Heart left ventricle (tissue), 16 donors: ENCODE data around the gene KLHL42. TPM values are rescaled to one million over a fixed set of nuclear protein-coding genes. Genes with fewer than 3 reads are reported as not detected.

ENCODE experiments used
- ATAC-seq, 4 donors: fragments of 200-7000 bp; cut with Tn5 transposase; one replicate each; pipeline ENCODE4 v1.9.1; 2020 to 2022; ENCODE audit warnings: moderate library complexity in 4 of 4, mild to moderate bottlenecking in 3 of 4, moderate number of reproducible peaks in 1 of 4
- DNase-seq, 5 donors: peaks; one replicate each; pipeline ENCODE4 v3.0.0-alpha.2; 2020
- H3K27ac ChIP-seq, 12 donors: fragments of 200-600 bp; sonication (generic) in 4 of 12; one replicate each; pipeline versions ENCODE4 v1.5.0 to v1.8.0; 2016 to 2022; ENCODE audit warnings: mild to moderate bottlenecking in 2 of 12
- H3K27me3 ChIP-seq, 9 donors: fragments of 200-600 bp; sonication (generic) in 2 of 9; one replicate each; pipeline versions ENCODE4 v1.5.1 to v1.8.0; 2016 to 2022; ENCODE audit warnings: mild to moderate bottlenecking in 3 of 9
- H3K36me3 ChIP-seq, 9 donors: fragments of 200-600 bp; sonication (generic) in 2 of 9; one replicate each; pipeline versions ENCODE4 v1.5.0 to v1.8.0; 2018 to 2022; ENCODE audit warnings: mild to moderate bottlenecking in 2 of 9
- H3K4me1 ChIP-seq, 12 donors: fragments of 200-600 bp; sonication (generic) in 4 of 12; one replicate each; pipeline versions ENCODE4 v1.5.0 to v1.8.0; 2016 to 2022; ENCODE audit warnings: mild to moderate bottlenecking in 3 of 12
- H3K4me3 ChIP-seq, 12 donors: fragments of 200-600 bp; sonication (generic) in 4 of 12; one replicate each; pipeline versions ENCODE4 v1.5.0 to v1.8.0; 2017 to 2022; ENCODE audit warnings: mild to moderate bottlenecking in 9 of 12, moderate library complexity in 4 of 12
- H3K9me3 ChIP-seq, 12 donors: fragments of 200-600 bp; sonication (generic) in 4 of 12; one replicate each; pipeline versions ENCODE4 v1.5.0 to v1.8.0; 2016 to 2022; ENCODE audit warnings: mild to moderate bottlenecking in 1 of 12
- CTCF ChIP-seq, 12 donors: fragments of 200-600 bp; sonication (generic) in 4 of 12; IDR thresholded peaks; one replicate each; pipeline versions ENCODE4 v1.5.0 to v1.8.0; 2018 to 2022; ENCODE audit warnings: antibody characterized with exemption in 12 of 12, mild to moderate bottlenecking in 5 of 12
- POLR2A ChIP-seq, 2 donors: fragments of 450-650 bp; IDR thresholded peaks; one replicate each; pipeline ENCODE4 v1.6.1; 2017; ENCODE audit warnings: antibody characterized with exemption in 2 of 2, mild to moderate bottlenecking in 2 of 2, moderate library complexity in 2 of 2
- WGBS, 4 donors: extraction: QIAGEN DNeasy Blood & Tissue Kit in 2 of 4; methylation state at CpG; one replicate each; pipeline versions ENCODE4 v1.1.5 to v1.1.7; 2013 to 2018; 5-methylcytosine and 5-hydroxymethylcytosine counted together
- intact Hi-C, 10 donors: fragments of 100-400 bp; cut with DNase I; formaldehyde crosslinking; loops; one replicate each; pipeline versions ENCODE4 v1.11.1 to v1.14.2; 2022
- polyA plus RNA-seq, 2 donors: library from polyadenylated mRNA; stranded (reverse); fragments of 200-250 nt; gene quantifications; one replicate each; pipeline ENCODE4 v1.2.3, GENCODE V29; 2013
- total RNA-seq, 9 donors: library from RNA; depleted of rRNA in 2 of 9; stranded (reverse); fragments of >200 nt in 2 of 9; fragmentation: NEBNext Ultra II Directional in 3 of 9; extraction: Animal tissue kit (Norgen Biotek cat#: 25700) in 3 of 9; gene quantifications; one replicate each; pipeline versions ENCODE4 v1.1.0 to v1.2.4, GENCODE V29; 2016 to 2023
- donor health status: ischemic (EF 13 %, LVEDD 7.1; RV severe dilation, severe dysfunction).
- donor health status: healthy with polysubstance abuse.
- donor health status: DM: no; HTN: yes; CAD: no.
- donor health status: DM: no; HTN: no; CAD: no.
- donor health status: ischemic (EF 25% LVEDD 6.9; RV normal size, moderate dysfunction).
- donor health status: ischemic (EF 25% LVEDD 5.7; RV mildly dilated, moderate dysfunction).
- donor health status: healthy.
- donor health status: DM: yes; HTN: yes; CAD: no.
- donor health status: ischemic (EF 35%, LVEDD 5.7; RV mildly dilated, moderate dysfunction).
- donor health status: nonischemic (EF 11% LVEDD 7.7; RV severe dilation, severe dysfunction).
- donor health status: DM: yes; HTN: yes; CAD: no.
- donor health status: PGD.
- donor health status: ischemic (EF 29% LVEDD 5.4; RV normal size, mild dysfunction).
- donor health status: nonischemic (EF 23%, LVEDD 6.1; RV moderate dilation, normal function).

The KLHL42 gene
- total and polyA plus RNA-seq, 11 donors: 3.2 to 11.4 (median 5.9) TPM

GRCh38 chr12:27817766-27818165 lies 37.7 kb downstream of the KLHL42 start:
- H3K27me3 ChIP-seq: peaks cover 0 to 4% (median 0%) of the 10 kb centered on the region in 9 donors
- H3K4me3 ChIP-seq: no peak overlapping the region
- TF ChIP-seq CTCF (IDR thresholded peaks at IDR 0.05): no peak
- no peak for TF ChIP-seq POLR2A (IDR thresholded peaks at IDR 0.05)
- H3K9me3 ChIP-seq: no peaks in the 10 kb centered on the region
- no peaks in the 10 kb centered on the region for H3K36me3 ChIP-seq
- DNase-seq: no peak
- peaks cover 0 to 16% (median 0%) of the 10 kb centered on the region in 12 donors for H3K4me1 ChIP-seq
- intact Hi-C loops: no loop called here
- WGBS, 4 donors: 89 to 96% (median 90%) methylated on average over 4 of the region's 4 CpGs
- H3K27ac ChIP-seq: no peak overlapping the region
- no peak for ATAC-seq

- Histone ChIP-seq H3K36me3 (no peaks in the 10 kb centered on the region), H3K27ac (peak overlapping the region in 1 of 12 donors; percentile 46), H3K27me3 (peaks cover 0 to 4% (median 0%) of the 10 kb centered on the region in 9 donors), H3K9me3 (no peaks in the 10 kb centered on the region), H3K4me1 (peaks cover 0 to 16% (median 0%) of the 10 kb centered on the region in 12 donors), H3K4me3 (no peak overlapping the region)
- WGBS, 4 donors: 58 to 78% (median 72%) methylated on average over 7 of the region's 7 CpGs
- DNase-seq: peak in 1 of 5 donors; percentile 42
- TF ChIP-seq POLR2A (IDR thresholded peaks at IDR 0.05): no peak
- TF ChIP-seq CTCF (IDR thresholded peaks at IDR 0.05): no peak
- intact Hi-C loops: no loop called here
- peak in 2 of 4 donors; percentile 63 to 78 for ATAC-seq
These were observed 38.4 kb downstream of the KLHL42 start for GRCh38 chr12:27818401-27818918.

GRCh38 chr12:27820564-27820963 lies 40.5 kb downstream of the KLHL42 start:
- H3K36me3 ChIP-seq: no peaks in the 10 kb centered on the region
- H3K9me3 ChIP-seq: no peaks in the 10 kb centered on the region
- no peak for ATAC-seq
- intact Hi-C loops: loop anchor here (2.0 to 10.0 kb wide), 6 partner anchors 76 to 124 kb away; no protein-coding TSS in a partner anchor
- DNase-seq: no peak
- peaks cover 0 to 16% (median 0%) of the 10 kb centered on the region in 12 donors for H3K4me1 ChIP-seq
- TF ChIP-seq CTCF (IDR thresholded peaks at IDR 0.05) (no peak), POLR2A (IDR thresholded peaks at IDR 0.05) (no peak)
- no peak overlapping the region for H3K27ac ChIP-seq
- WGBS, 4 donors: 60 to 75% (median 70%) methylated on average over 5 of the region's 5 CpGs
- peaks cover 0 to 4% (median 0%) of the 10 kb centered on the region in 9 donors for H3K27me3 ChIP-seq
- no peak overlapping the region for H3K4me3 ChIP-seq

- Histone ChIP-seq H3K9me3 (no peaks in the 10 kb centered on the region), H3K27me3 (peaks cover 0 to 4% (median 0%) of the 10 kb centered on the region in 9 donors), H3K4me3 (no peak overlapping the region), H3K27ac (no peak overlapping the region), H3K4me1 (peaks cover 0 to 16% (median 0%) of the 10 kb centered on the region in 12 donors), H3K36me3 (no peaks in the 10 kb centered on the region)
- intact Hi-C loops: loop anchor here (2.0 to 10.0 kb wide), 6 partner anchors 77 to 123 kb away; no protein-coding TSS in a partner anchor
- DNase-seq (peak in 2 of 5 donors; percentile 16 to 24), ATAC-seq (peak in 3 of 4 donors; percentile 68 to 74 (median 69))
- WGBS, 4 donors: 14 to 17% (median 15%) methylated on average over 7 of the region's 7 CpGs
- no peak for TF ChIP-seq POLR2A (IDR thresholded peaks at IDR 0.05)
- TF ChIP-seq CTCF (IDR thresholded peaks at IDR 0.05): peak; percentile 63 to 84 (median 74)
These were observed 41.4 kb downstream of the KLHL42 start for GRCh38 chr12:27821259-27821973.
